HTERT RPE-1 (cell line): ENCODE results near the gene LMF1.
"Not testable (repeated sequence)": the region's sequence is repeated elsewhere in the genome, so short reads cannot be mapped to it uniquely, and the experiment has no call there.

Experiments
- in situ Hi-C: fragments of 300-500 bp; cut with MboI; formaldehyde crosslinking; loops from 4 replicates; pipeline ENCODE4 v1.14.3; 2020; ENCODE audit warnings: low sequenced_read_pairs

The LMF1 gene

GRCh38 chr16:873889-874288 lies 96.9 kb downstream of the LMF1 start:
- in situ Hi-C loops, result no loop called here

GRCh38 chr16:873243-873661 lies 97.5 kb downstream of the LMF1 start:
- in situ Hi-C loops, result no loop called here

- in situ Hi-C loops, result no loop called here
Observed at GRCh38 chr16:872436-873242, 98.1 kb downstream of the LMF1 start.

- in situ Hi-C loops, result no loop called here
Observed at GRCh38 chr16:871562-872345, 99.0 kb downstream of the LMF1 start.

- in situ Hi-C loops, result no loop called here
Observed at GRCh38 chr16:870856-871561, 99.8 kb downstream of the LMF1 start.

- in situ Hi-C loops, result no loop called here
Observed at GRCh38 chr16:869823-870641, 100.8 kb downstream of the LMF1 start.

GRCh38 chr16:868846-869822 lies 101.7 kb downstream of the LMF1 start:
- in situ Hi-C loops, result no loop called here

- in situ Hi-C loops, result no loop called here
Observed at GRCh38 chr16:868386-868755, 102.4 kb downstream of the LMF1 start.

- in situ Hi-C loops, result no loop called here
Observed at GRCh38 chr16:867421-868385, 103.1 kb downstream of the LMF1 start.

- in situ Hi-C loops, result no loop called here
Observed at GRCh38 chr16:866252-866896, 104.4 kb downstream of the LMF1 start.

GRCh38 chr16:865026-865425 lies 105.8 kb downstream of the LMF1 start:
- in situ Hi-C loops, result no loop called here

GRCh38 chr16:861446-861845 lies 109.3 kb downstream of the LMF1 start:
- in situ Hi-C loops, result no loop called here

- in situ Hi-C loops, result no loop called here
Observed at GRCh38 chr16:860891-861290, 109.9 kb downstream of the LMF1 start.

- in situ Hi-C loops, result not testable (repeated sequence)
Observed at GRCh38 chr16:858971-859370, 111.8 kb downstream of the LMF1 start.

- in situ Hi-C loops, result not testable (repeated sequence)
Observed at GRCh38 chr16:858441-858840, 112.3 kb downstream of the LMF1 start.

- in situ Hi-C loops, result no loop called here
Observed at GRCh38 chr16:856811-857210, 114.0 kb downstream of the LMF1 start.

GRCh38 chr16:856101-856500 lies 114.7 kb downstream of the LMF1 start:
- in situ Hi-C loops, result no loop called here

- in situ Hi-C loops, result no loop called here
Observed at GRCh38 chr16:855471-855870, 115.3 kb downstream of the LMF1 start.
